ENCODE measurements around the gene VPS8.

VPS8 gene

GRCh38 chr3:184832903-184833302, 20.9 kb downstream of the VPS8 start:
- Mint-ChIP-seq H3K36me3 (peaks cover 39% of the 10 kb centered on the region), H3K4me1 (peaks cover 5% of the 10 kb centered on the region), H3K27me3 (no peaks in the 10 kb centered on the region)

DNA sequence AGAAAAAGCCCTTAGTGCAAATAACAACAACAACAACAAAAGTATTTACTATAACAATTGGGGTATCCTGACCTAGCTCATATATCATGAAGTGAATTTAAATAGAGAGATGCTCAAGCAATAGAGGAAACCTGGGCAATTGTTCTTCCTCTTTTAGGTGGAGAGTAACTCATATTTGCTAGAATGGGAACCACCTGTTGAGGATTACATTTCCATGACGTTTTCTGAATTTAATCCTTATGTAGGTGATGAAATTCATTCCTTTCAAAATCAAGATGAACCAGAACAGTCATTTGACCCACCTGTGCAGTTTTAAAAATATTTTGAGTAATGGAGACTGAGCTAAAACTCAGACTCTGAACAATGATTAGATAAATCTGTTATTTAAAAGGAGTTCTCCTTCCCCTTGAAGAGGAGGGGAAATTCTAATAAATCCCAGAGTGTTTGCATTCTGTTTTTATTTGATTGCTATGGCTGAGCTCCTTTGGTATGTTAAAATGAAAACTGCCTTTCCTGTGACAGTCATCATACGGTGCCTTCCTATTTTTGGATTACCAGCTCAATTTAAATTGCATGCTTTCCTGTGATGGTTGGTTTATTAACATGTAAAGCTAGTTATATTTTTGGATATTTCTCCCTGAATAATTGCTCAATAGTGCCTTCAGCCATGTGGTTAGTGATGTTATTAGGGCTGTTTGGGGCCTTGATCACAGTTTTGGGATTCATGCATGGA, 24.3 kb downstream of the VPS8 start:
- H3K36me3 Mint-ChIP-seq = peaks cover 29% of the 10 kb centered on the region
- no peaks in the 10 kb centered on the region for H3K27me3 Mint-ChIP-seq
- peaks cover 3% of the 10 kb centered on the region for H3K4me1 Mint-ChIP-seq
- ATAC-seq (ENCODE audit: low read depth) = no peak
- H3K4me3 Mint-ChIP-seq = no peak overlapping the region
- no peaks in the 10 kb centered on the region for H3K9me3 Mint-ChIP-seq
- DNase-seq (ENCODE audit: low spot score in 2 of 2) = no peak
- H3K27ac Mint-ChIP-seq = no peak overlapping the region

More at GRCh38 chr3:184832903-184833302, 20.9 kb downstream of the VPS8 start:
- no peak overlapping the region for H3K4me3 Mint-ChIP-seq
- H3K27ac Mint-ChIP-seq = no peak overlapping the region
- no peak for DNase-seq (ENCODE audit: low spot score in 2 of 2)
- ATAC-seq (ENCODE audit: low read depth) = no peak
- H3K9me3 Mint-ChIP-seq = no peaks in the 10 kb centered on the region

DNA sequence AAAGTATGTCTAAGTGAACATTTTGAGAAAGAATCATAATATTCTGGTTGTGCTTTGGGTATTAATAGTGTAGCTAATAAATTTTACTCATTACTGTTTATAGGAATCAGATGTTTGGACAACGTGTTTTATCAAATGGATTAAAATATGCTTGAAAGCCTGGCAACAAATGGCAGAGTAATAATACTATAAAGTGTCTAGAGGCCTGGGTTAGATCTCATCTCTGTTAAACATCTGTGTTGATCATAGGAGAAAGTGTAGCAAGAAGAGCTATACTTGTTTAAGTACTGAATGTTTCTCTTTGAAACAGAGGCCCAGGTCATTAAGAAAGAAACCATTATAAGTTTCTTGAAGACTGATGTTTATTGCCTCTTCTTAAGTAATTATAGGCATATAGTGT, 30.5 kb downstream of the VPS8 start:
- ATAC-seq (ENCODE audit: low read depth) (no peak), DNase-seq (ENCODE audit: low spot score in 2 of 2) (no peak)
- Mint-ChIP-seq H3K27ac (no peak overlapping the region), H3K9me3 (no peaks in the 10 kb centered on the region), H3K27me3 (no peaks in the 10 kb centered on the region), H3K4me1 (no peaks in the 10 kb centered on the region), H3K36me3 (peaks cover 16% of the 10 kb centered on the region), H3K4me3 (no peak overlapping the region)

DNA sequence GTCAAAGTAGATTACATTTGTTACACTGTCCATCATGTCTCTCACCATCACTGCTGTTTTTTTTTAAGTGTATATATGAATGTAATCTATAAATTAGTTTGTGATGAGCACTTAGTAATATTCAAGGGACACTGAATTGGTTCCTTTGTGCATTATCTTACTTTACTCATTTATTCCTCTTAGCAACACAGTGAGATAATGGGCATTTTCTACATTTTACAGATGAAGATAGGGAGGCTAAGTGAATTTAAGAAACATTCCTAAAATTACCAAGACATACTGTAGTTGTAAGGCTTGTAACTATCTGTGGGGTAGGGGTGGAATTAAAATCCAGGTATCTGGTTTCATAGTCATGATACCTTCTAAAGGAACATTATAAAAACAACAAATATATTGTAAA, 33.9 kb downstream of the VPS8 start:
- no peak overlapping the region for H3K4me3 Mint-ChIP-seq

DNA sequence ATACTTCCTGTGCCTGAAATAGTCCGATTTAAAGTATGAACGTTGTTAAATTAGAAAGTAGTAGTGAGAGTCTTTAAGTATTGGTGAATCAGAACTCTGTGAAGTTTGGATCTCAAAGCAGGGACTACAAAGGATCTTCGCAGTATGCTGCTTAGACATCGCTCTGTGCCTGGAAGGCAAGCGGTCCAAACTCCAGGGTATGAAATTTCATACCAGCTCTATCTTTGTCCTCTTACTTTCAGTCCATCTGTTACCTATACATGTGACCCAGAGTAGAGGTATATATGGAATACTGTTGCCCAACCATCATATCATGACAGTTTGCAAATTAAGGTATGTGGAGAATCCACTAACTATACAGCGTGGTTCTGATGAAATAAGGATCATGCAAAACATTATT, 34.5 kb downstream of the VPS8 start:
- Mint-ChIP-seq H3K4me1 (no peaks in the 10 kb centered on the region), H3K36me3 (peaks cover 18% of the 10 kb centered on the region), H3K9me3 (no peaks in the 10 kb centered on the region), H3K27ac (peak overlapping the region; percentile 32), H3K27me3 (no peaks in the 10 kb centered on the region), H3K4me3 (no peak overlapping the region)
- ATAC-seq (ENCODE audit: low read depth) = no peak
- DNase-seq (ENCODE audit: low spot score in 2 of 2) = no peak

More for the DNA sequence above, 33.9 kb downstream of the VPS8 start:
- Mint-ChIP-seq H3K27me3 (no peaks in the 10 kb centered on the region), H3K36me3 (peaks cover 15% of the 10 kb centered on the region), H3K9me3 (no peaks in the 10 kb centered on the region), H3K4me1 (no peaks in the 10 kb centered on the region), H3K27ac (no peak overlapping the region)
- DNase-seq (ENCODE audit: low spot score in 2 of 2) (no peak), ATAC-seq (ENCODE audit: low read depth) (no peak)

- H3K27ac Mint-ChIP-seq = no peak overlapping the region
- H3K4me3 Mint-ChIP-seq = no peak overlapping the region
- H3K9me3 Mint-ChIP-seq = no peaks in the 10 kb centered on the region
- no peaks in the 10 kb centered on the region for H3K27me3 Mint-ChIP-seq
- peaks cover 26% of the 10 kb centered on the region for H3K36me3 Mint-ChIP-seq
- no peaks in the 10 kb centered on the region for H3K4me1 Mint-ChIP-seq
- DNase-seq (ENCODE audit: low spot score in 2 of 2) = no peak
- ATAC-seq (ENCODE audit: low read depth) = no peak
These were observed 37.0 kb downstream of the VPS8 start for GRCh38 chr3:184848934-184849333.

- ATAC-seq (ENCODE audit: low read depth) (no peak), DNase-seq (ENCODE audit: low spot score in 2 of 2) (no peak)
- H3K27me3 Mint-ChIP-seq = no peaks in the 10 kb centered on the region
- no peaks in the 10 kb centered on the region for H3K4me1 Mint-ChIP-seq
- H3K4me3 Mint-ChIP-seq = no peak overlapping the region
- no peaks in the 10 kb centered on the region for H3K9me3 Mint-ChIP-seq
- H3K36me3 Mint-ChIP-seq = peaks cover 33% of the 10 kb centered on the region
- H3K27ac Mint-ChIP-seq = no peak overlapping the region
These were observed 38.2 kb downstream of the VPS8 start for GRCh38 chr3:184850201-184850600.

DNA sequence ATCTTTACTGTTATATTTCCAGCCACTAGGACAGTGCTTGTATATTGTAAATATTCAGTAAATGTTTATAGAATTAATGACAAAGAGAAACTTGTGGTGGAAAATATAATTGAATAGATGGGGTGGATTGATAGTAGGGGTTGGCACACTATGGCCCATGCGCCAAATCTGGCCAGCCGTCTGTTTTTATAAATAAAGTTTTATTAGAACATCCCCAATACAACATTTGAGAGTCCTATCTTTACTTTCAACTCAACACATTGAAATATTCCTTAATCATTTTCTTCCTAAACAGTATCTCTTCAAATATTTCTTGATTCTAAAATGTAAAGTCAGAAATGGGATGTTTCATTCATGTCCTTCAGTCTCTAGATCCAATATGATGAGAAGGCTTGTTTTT, 45.1 kb downstream of the VPS8 start:
- H3K36me3 Mint-ChIP-seq = peaks cover 49% of the 10 kb centered on the region
- H3K27me3 Mint-ChIP-seq = no peaks in the 10 kb centered on the region
- ATAC-seq (ENCODE audit: low read depth) (no peak), DNase-seq (ENCODE audit: low spot score in 2 of 2) (no peak)
- H3K27ac Mint-ChIP-seq = no peak overlapping the region
- H3K4me3 Mint-ChIP-seq = no peak overlapping the region
- H3K4me1 Mint-ChIP-seq = no peaks in the 10 kb centered on the region
- no peaks in the 10 kb centered on the region for H3K9me3 Mint-ChIP-seq

GRCh38 chr3:184864000-184864399, 52.0 kb downstream of the VPS8 start:
- no peak overlapping the region for H3K4me3 Mint-ChIP-seq
- no peak overlapping the region for H3K27ac Mint-ChIP-seq

DNA sequence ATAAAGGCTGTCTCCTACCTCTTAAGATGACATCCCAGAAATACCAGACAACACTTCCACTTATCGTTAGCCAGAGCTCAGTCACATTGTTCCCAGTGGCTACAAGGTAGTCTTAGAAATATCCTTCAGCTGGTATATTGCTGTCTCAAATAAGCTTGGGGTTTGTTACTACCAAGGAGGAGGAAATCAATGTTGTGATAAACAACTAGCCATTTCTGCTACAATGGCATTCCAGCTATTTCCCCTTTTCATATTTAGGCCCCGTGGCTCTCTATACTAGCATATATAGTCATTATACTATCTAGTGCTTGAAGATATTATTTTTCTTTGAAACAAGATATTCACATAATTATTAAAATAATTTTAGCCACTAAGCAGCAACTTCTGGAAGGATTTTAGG, 56.5 kb downstream of the VPS8 start:
- Mint-ChIP-seq H3K4me1 (no peaks in the 10 kb centered on the region), H3K27ac (no peak overlapping the region), H3K9me3 (no peaks in the 10 kb centered on the region), H3K27me3 (no peaks in the 10 kb centered on the region), H3K4me3 (no peak overlapping the region), H3K36me3 (peaks cover 20% of the 10 kb centered on the region)
- DNase-seq (ENCODE audit: low spot score in 2 of 2) (no peak), ATAC-seq (ENCODE audit: low read depth) (no peak)

More at GRCh38 chr3:184864000-184864399, 52.0 kb downstream of the VPS8 start:
- Mint-ChIP-seq H3K27me3 (no peaks in the 10 kb centered on the region), H3K4me1 (no peaks in the 10 kb centered on the region), H3K9me3 (no peaks in the 10 kb centered on the region), H3K36me3 (peaks cover 27% of the 10 kb centered on the region)
- ATAC-seq (ENCODE audit: low read depth) (no peak), DNase-seq (ENCODE audit: low spot score in 2 of 2) (no peak)

DNA sequence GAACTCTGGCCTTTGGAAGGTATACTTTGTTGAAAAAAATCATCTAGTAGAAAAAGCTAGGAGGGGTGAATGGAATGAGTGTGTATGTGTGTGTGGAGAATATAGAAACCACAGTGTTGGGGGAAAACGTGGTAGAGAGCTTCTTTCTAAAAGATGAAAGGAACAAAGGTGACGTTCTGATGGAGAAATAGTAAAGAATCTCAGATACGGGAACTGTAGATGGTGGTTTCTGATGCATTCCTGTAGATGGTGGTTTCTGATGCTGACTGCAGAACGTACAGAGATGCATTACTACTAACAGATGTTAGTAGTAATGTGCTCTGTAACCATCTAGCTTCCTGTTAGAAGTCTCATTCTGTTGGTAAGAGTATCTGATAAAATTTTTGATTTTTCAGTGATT, 60.2 kb downstream of the VPS8 start:
- ATAC-seq (ENCODE audit: low read depth) (no peak), DNase-seq (ENCODE audit: low spot score in 2 of 2) (no peak)
- no peaks in the 10 kb centered on the region for H3K9me3 Mint-ChIP-seq
- H3K27ac Mint-ChIP-seq = no peak overlapping the region
- H3K27me3 Mint-ChIP-seq = no peaks in the 10 kb centered on the region
- no peaks in the 10 kb centered on the region for H3K4me1 Mint-ChIP-seq
- peaks cover 23% of the 10 kb centered on the region for H3K36me3 Mint-ChIP-seq
- H3K4me3 Mint-ChIP-seq = no peak overlapping the region

GRCh38 chr3:184873141-184873540, 61.2 kb downstream of the VPS8 start:
- Mint-ChIP-seq H3K4me3 (no peak overlapping the region), H3K27ac (no peak overlapping the region), H3K9me3 (no peaks in the 10 kb centered on the region), H3K4me1 (no peaks in the 10 kb centered on the region), H3K27me3 (no peaks in the 10 kb centered on the region), H3K36me3 (peaks cover 23% of the 10 kb centered on the region)
- no peak for ATAC-seq (ENCODE audit: low read depth)
- DNase-seq (ENCODE audit: low spot score in 2 of 2) = no peak

DNA sequence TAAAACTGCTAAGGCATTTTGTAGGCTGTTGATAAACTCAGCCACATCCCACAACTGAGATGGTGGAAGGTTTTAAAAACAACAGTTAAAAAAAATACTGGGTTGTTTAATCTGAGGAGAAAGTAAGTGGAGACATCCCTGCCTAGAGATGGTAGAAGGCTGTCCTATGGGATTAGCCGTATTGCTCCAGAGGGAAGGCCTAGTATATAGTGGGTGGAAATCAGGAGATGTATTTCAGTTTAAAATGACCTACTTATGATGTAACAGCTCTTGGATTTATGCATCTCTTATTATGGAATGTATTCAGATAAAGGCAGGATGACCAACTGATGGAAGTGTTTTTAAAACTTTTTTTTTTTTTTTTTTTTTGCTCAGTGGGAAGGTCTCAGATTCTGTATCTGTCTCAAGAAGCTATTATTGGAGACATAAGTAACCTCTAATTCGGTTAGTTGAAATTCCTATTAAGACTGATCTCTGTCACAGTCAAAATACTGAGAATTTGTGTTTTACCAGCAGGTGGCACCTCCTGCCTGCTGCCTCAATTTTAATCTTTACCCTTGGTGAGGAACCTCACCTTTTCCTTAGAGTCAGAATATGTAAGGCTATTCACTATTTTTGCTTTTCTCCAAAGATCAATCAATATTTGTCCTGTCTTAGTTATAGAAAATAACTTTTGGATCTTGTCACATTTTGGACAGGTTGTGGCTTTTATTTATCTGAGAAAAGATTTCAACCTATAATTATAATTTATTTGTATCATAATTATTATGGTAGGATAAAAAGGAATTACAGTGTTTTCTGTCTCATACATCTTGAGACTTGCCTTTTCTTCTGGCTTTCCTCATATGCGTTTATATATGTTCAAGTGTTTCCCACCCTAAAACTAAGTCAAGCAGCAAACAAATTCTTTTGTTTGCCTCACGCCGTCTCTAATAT, 63.0 kb downstream of the VPS8 start:
- ATAC-seq (ENCODE audit: low read depth) (peak; percentile 19), DNase-seq (ENCODE audit: low spot score in 2 of 2) (peak in 1 of 2 donors; percentile 25)
- Mint-ChIP-seq H3K27ac (no peak overlapping the region), H3K36me3 (peaks cover 23% of the 10 kb centered on the region), H3K9me3 (no peaks in the 10 kb centered on the region), H3K27me3 (no peaks in the 10 kb centered on the region), H3K4me3 (no peak overlapping the region), H3K4me1 (no peaks in the 10 kb centered on the region)

GRCh38 chr3:184880276-184881019, 68.5 kb downstream of the VPS8 start:
- peaks cover 44% of the 10 kb centered on the region for H3K36me3 Mint-ChIP-seq
- H3K27ac Mint-ChIP-seq = peak overlapping the region; percentile 52
- no peak for ATAC-seq (ENCODE audit: low read depth)
- H3K9me3 Mint-ChIP-seq = no peaks in the 10 kb centered on the region
- DNase-seq (ENCODE audit: low spot score in 2 of 2) = no peak
- peaks cover 2% of the 10 kb centered on the region for H3K4me1 Mint-ChIP-seq
- no peak overlapping the region for H3K4me3 Mint-ChIP-seq
- no peaks in the 10 kb centered on the region for H3K27me3 Mint-ChIP-seq
